NCI-H2196 treated with DMSO at 0.1 percent for 48 hours (cell line): ENCODE results near the gene USP3.
"Not testable (repeated sequence)": the region's sequence is repeated elsewhere in the genome, so short reads cannot be mapped to it uniquely, and the experiment has no call there.

Experiments used
- DNase-seq: peaks from one replicate; lab custom pipeline; 2025; ENCODE audit not compliant: unreplicated experiment; lab: John Stamatoyannopoulos, UW

Gene USP3

DNA sequence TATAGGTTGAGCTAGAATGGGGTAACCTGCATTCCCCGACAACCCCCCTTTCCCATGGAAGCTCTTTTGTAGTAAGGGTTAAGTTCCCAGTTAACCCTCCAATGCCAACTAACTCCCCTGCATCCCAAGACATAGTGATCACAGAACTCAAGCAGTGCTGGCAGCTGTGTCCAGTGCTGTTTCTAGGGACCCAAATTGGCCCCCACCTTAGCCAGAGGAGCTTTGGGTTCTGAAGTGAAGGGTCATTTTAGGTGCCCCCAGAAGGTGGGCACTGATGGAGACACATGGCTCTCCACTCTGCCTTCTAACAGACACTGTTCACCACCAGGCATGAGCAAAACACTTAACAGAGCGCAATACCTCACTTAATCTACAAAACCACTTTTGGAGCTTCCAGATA is 99.9 kb downstream of the USP3 start:
- DNase-seq: no peak

DNA sequence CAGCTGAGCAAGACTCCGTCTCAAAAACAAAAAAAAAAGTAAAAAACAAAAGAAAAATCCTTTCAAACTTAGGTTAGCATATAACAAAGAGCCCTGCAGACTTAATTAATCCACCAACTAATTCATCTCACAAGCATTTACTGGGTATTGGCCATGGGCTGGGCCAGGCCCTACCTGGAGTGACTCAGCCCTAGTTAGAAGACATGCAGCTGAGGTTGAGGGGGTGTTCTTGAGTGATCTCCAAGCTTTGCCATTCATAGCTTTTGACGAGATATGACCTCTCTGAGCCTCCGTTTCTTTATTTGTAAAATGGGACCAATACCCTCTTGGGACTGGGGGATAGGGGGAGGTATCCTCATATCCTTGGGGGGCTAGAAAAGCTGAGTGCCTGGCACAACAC is 100.6 kb downstream of the USP3 start:
- DNase-seq: no peak

DNA sequence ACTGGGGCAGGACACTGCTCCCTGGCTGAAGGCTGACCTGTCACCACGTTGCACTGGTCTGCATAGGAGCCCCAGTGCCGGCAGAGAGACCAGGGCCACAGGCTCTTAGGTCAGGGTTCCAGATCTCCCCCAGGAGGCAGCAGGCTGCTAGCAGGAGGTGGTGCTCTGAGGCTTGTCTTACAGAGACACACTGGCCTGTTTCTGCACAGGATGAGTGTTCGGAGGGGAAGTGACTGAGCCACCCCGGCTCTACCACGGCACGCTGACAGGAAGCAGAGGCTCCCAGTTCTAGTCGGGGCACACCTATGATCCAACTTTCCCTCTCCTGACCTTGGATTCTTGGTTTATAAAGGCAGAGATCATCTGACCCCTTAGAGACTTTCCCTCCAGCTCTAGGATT is 101.4 kb downstream of the USP3 start:
- no peak for DNase-seq

DNA sequence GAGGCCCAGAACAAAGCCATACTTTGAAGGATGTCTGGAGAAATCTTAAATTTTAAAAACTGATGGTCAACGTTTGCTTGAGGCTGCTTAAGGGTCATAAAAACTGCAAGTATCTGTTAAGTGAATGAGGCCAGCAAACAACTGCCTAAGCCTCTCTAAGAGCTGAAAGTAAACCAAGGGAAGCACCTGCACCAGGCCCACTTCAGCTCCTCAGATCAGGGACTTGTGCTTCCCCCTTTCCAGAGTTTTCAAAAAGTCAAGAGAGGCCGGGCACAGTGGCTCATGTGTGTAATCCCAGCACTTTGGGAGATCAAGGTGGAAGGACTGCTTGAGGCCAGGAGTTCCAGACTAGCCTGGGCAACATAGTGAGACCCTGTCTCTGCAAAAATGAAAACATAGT is 101.9 kb downstream of the USP3 start:
- DNase-seq: no peak

DNA sequence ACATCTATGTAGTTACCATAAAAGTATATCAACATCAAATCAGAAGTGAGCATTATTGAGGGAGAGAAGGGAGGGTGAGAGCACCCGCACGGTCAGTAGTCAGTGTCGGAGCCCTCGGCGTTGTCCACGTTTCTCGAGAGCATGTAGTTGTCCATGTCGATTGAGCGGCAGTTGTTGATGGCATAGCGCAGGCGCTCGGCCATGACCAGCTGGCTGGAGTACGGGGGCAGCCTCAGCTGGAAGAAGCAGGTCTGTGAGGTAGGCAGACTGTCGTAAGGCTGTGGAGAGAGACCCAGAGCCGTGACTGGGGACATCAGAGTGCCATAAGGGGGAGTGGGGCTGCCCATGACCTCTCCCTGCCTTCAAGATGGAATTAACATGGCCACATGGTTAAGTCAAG is 104.6 kb downstream of the USP3 start:
- no peak for DNase-seq

DNA sequence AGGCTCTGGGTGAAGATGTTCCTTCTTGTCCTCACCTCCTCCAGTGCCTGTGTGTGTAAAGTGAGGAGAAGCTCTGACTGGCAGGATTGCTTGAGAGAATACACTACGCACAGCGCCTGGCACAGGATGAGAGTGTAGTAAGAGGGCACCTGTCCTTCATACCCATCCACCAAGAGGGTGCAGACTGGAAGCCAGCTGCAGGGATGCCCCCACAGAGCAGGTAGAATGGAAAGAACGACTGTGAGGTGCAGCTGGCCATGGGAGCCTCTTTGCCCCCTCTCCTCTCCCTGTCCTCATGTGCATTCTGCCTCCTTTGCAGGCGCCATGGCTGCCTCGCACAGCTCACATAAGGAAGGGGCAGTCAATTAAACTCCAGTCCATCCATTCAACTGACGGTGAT is 105.1 kb downstream of the USP3 start:
- DNase-seq: no peak

DNA sequence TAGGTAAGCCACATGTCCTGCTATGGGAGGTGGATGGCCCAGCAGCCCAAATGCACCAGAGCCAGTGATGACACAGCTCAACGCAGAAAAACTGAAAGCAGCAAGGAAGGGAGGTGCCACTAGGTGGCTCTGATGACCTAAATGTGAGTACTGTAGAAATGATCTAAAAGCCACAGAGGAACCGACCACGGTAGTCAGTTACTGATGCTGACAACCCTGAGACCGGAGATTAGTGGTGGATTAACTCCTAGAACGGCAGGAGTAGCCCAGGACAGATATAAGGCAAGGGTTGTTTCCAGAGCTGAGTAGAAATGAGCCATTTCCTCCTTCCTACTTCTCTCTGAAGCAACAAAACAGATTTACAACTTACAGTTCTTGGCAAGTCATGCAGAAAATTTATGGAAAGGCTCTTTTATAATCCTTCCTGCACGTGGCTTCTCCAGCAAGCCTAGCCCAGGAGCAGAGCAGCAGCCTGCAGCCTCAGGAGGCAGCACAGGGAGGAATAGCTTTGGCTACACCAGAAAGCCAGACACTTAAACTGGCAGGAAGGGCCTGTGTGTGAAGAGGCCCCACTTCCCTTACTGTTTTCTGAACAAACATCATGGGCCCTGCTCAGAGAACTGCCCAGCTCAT is 105.9 kb downstream of the USP3 start:
- DNase-seq: peak; percentile 31

DNA sequence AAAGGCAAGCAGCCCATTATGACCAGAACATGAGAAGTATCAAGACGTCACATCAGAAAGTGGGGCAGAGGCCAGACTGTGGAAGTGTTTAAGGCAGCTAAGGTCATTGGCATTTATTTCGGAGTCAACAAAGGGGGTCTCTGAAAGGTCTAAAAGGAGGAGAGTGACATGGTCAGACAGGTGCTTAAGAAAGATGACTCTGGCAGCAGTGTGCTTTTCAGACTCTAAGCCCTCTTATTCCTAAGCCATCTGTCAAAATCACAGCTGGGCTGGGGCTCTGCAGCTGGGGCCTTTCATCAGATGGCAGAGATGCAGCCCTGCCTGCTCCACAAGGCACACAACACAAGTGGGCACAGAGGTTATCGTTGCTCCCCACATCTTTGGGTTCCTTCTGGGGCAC is 106.8 kb downstream of the USP3 start:
- DNase-seq: no peak

DNA sequence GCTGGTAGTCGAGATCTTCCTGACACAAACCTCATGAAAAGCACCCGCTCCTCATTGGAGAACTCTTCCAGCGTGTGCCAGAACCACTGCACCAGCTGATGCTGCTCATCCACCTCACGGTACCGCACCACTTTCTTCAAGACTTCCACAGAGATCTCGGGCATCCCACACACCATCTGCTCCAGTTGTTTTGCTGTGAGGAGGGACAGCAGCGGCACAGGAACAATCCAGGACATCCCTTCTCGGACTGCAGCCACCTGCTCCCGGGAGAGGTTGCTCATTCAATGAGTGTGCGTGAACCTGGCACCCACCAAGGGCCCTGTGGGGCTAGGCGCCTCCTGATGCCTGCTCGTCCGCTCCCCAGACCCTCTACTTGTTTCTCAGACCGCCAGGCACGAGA is 107.9 kb downstream of the USP3 start:
- no peak for DNase-seq

DNA sequence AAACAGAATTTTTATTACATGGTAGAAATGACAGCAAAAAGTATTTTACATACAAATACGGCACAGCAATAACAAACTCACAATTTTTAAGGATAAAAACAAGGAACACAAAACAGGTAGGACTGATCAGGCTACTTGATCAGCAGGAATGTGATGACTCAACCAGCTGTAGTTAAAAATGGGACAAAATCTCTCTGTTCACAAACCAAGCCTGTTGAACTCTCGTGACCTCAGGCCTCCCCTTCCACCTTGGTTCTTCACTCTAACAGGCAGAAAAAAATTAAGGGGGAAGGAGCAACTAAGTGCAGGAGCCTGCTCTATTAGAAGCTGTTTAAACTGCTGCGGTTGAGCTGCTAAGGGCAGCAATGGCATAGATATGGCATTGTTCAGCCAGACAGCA is 111.5 kb downstream of the USP3 start:
- DNase-seq: no peak

DNA sequence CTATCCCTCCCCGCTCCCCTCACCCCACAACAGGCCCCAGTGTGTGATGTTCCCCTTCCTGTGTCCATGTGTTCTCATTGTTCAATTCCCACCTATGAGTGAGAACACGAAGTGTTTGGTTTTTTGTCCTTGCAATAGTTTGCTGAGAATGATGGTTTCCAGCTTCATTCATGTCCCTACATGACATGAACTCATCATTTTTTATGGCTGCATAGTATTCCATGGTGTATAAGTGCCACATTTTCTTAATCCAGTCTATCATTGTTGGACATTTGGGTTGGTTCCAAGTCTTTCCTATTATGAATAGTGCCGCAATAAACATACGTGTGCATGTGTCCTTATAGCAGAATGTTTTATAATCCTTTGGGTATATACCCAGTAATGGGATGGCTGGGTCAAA is 112.8 kb downstream of the USP3 start:
- DNase-seq: not testable (repeated sequence)

DNA sequence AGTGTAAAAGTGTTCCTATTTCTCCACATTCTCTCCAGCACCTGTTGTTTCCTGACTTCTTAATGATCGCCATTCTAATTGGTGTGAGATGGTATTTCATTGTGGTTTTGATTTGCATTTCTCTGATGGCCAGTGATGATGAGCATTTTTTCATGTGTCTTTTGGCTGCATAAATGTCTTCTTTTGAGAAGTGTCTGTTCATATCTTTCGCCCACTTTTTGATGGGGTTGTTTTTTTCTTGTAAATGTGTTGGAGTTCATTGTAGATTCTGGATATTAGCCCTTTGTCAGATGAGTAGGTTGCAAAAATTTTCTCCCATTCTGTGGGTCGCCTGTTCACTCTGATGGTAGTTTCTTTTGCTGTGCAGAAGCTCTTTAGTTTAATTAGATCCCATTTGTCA is 113.2 kb downstream of the USP3 start:
- not testable (repeated sequence) for DNase-seq

DNA sequence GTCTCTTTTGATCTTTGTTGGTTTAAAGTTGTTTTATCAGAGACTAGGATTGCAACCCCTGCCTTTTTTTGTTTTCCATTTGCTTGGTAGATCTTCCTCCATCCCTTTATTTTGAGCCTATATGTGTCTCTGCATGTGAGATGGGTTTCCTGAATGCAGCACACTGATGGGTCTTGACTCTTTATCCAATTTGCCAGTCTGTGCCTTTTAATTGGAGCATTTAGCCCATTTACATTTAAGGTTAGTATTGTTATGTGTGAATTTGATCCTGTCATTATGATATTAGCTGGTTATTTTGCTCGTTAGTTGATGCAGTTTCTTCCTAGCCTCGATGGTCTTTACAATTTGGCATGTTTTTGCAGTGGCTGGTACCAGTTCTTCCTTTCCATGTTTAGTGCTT is 116.4 kb downstream of the USP3 start:
- not testable (repeated sequence) for DNase-seq

DNA sequence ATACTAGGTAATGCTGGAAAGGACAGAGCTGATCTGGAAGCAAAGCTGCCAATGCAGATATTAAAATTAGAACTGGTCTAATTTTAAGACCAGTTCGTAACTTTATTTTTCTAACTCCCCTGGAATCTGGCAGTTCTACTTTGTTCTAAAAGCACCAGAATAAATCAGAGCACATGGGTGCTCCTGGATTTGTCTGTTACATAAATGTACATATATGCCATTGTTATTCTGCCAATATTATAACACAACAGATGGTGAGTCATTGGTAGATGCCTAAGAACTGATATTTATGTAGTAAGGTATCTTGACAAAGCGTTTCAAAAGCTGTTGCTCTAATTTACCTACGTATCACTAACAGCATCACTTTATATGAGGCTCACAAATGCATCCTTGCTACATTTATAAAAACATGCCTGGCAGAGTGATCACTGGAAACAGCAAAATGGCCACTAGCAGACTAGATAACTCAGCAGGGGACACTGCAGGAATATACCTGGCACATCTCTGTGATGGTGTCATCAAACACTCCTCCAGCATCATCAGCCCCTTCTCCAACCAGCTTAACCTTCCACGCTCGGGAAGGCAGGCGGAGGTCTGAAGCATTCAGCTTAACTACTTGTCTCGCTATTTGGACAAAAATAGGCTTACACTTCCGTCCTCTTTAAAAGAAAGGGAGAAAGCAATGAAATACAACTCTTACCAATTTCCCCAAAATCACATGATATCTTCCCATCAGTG is 119.0 kb downstream of the USP3 start:
- DNase-seq: no peak

DNA sequence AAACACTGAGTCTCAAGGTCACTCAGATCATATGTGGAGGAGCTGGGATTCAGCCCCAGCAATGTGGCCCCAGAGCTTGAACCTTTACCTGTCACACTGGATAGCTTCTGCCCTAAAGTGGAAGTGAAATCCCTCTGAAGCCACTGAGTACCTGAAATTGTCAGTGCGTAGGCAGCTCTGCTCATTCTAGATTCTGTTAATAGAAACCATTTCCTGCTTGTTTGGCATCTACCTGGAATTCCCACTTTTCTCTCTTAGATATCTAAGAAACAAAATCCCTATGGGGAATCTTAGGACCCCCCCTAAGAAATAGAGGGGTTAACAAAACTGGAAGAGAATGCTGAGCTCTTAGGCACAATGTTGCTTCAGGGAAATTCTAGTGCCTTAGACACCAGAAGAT is 122.6 kb downstream of the USP3 start:
- DNase-seq: no peak

DNA sequence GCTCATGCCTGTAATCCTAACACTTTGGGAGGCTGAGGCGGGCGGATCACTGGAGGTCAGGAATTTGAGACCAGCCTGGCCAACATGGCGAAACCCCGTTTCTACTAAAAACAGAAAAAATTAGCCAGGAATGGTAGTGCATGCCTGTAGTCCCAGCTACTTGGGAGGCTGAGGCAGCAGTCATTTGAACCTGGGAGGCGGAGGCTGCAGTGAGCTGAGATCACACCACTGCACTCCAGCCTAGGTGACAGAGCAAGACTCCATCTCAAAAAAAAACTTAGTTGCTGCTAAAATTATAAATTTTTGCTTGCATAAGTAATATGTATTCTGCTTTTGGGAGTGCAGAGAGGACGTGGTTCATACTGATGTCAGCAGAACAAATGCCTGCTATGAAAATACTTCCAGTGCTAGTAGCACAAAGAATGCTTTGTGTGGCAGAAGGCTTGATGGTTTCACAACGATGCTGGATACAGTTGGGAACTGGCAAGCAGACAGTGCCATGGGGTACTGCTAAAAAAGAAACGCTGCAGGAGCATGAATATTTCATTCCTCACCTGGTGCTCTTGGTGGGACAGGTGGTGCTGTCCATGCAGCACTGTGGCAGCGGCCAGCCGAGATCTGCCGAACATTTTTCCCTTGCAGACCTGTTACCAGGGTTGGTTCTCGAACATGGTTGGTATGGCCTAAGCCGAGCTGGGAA is 123.9 kb downstream of the USP3 start:
- DNase-seq: no peak

DNA sequence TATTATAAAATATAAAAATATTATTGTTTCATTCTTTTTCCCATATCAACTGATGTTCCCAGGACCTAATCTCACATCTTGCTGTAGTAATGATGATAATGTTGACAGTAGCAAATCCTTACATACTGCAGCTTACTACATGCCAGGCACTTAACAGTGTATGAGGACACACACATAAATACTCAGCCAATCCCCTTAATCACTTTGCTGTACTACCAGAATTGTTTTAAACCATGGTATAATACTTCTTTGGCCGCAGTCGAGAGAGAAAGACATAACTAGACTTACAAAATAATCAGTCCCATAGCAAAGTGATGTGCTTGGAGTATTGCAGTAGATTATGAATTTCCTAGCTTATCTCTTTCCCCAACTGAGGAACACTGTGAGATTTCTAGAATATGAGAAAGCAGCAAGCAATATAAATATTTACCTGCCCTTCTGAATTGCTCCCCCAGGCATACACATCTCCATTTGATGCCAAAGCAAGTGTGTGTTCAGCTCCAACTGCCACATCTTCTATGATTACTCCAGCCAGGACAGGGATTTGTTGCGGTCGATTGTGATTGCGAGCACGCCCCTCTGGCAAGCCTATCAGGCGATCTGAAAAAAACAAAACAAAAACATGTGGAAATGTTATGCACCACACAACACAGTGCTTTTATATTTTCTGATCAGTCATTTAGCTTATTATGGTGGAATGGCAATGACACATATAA is 125.8 kb downstream of the USP3 start:
- no peak for DNase-seq

DNA sequence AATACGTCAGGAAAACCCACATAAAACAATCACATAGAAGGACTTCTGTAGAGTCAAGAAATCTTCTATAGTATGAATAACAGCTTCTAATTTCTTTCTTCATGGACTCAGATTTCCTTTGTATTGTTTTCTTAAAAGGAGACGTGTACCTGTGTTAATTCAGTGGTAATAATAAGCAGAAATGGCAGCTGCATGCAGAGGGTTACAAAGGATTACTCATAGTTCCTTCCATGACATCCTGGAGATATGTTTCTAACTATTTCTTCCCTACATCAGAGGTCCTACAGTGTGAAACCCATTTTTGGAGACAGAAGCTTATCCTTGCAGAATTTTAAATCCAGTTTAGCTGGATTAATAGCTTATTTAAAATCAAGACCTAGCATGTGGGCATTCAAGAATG is 128.9 kb downstream of the USP3 start:
- no peak for DNase-seq

DNA sequence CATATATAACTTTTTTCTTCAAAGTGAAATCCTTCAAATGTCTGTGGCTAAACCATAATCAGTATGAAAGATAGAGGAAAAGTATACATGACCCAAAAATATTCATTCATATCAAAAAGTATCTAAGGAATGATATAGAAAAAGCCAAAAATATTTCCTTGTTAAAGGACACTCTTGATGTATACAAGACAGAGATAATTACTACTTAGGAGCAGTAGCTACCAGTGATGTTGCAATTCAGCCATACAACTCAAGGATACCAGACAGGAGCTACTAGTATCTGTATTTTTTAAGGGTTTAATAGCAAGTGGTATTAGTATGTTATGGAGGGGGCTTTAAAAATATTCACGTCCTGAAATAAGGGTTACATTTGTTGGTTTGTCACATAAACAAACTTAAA is 129.8 kb downstream of the USP3 start:
- DNase-seq: no peak

DNA sequence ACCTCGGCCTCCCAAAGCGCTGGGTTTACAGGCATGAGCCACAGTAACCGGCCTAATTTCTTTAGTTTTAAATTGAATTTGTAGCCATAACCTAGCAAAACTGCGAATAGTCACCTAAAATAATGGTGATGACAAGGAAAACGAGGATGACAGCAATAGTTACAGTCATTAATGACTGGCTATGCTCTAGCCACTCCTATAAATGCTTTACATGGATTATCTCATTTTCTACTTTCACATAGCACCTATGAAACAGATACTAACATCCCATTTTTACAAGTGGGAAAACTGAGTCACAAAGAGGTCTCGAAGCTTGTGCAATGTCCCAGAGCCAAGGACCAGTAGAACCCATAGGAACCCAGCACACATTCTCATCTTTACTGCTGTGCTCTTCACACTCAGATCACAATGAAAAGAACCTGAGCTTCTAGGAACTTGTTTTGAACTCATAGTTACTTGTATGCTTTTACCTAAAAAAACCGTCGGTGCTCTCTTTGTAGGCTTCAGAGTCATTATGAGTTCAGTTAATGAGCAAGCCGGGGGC is 132.2 kb downstream of the USP3 start:
- DNase-seq: no peak

DNA sequence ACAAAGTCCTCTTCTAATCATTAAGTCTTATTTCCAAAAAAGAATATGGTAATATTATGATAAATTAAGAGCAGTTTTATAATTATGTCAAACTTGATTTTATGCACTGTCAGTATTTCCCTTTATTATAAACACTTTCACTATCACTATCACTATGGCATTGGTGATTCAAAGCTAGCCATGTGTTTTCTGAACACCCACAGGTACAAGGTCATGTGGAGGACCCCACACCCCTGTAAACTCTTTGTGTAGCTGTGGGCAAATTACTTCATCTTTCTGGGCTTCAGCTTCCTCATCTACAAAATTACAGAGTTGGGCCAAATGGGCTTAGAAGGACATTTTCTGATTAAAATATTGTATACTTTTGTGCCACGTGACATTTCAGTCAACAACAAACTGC is 134.4 kb downstream of the USP3 start:
- no peak for DNase-seq

DNA sequence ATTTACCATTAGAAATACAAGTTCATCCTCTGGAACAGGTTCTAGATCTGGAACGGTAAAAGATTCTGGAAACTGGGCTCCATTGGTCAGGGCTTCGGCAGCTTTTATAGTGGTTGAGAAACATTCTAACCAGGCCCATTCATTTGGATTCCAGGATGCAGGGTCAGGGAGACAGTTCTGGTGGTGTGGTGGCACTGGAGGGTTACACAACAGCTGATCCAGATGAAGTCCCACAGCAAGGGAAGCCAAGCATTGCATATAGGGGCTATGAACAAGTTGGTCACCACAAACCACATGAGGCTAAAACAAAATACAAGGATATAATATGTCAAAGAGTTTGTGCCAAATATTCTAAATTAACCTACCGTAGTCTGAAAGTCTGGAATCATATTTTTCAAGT is 135.8 kb downstream of the USP3 start:
- DNase-seq: no peak
